Activated CD8-positive, alpha-beta memory T cell treated with anti-CD3 and anti-CD28 coated beads, Interleukin-2, amount 50 U/mL, for 24 hours (primary cell): ENCODE results near the gene AARS1.
"Not testable (repeated sequence)": the region's sequence is repeated elsewhere in the genome, so short reads cannot be mapped to it uniquely, and the experiment has no call there.

Source experiments
- DNase-seq: peaks from one replicate; pipeline ENCODE4 v3.0.0-alpha.2; 2020; ENCODE audit errors: extremely low read depth

Gene AARS1

GRCh38 chr16:70271696-70272095 is 17.6 kb downstream of the AARS1 start:
- no peak for DNase-seq

DNA sequence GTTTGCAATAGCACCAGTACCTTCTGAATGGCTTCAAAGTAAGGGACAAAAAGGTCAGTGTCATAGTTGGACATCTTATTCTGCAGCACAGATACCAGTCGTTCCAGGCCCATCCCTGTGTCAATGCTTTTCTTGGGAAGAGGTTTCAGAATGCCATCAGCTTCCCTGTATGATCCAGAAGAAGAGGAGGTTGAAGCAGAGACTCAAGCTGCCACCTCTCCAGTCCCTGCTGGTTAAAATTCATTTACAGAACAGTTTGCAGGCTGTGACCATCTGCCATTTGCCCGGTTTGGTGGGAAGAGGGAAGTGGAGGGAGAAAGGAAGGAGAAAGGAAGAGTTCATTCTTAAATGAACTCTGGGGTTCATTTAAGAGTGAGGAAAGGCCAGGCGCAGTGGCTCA is 19.1 kb downstream of the AARS1 start:
- DNase-seq: no peak

DNA sequence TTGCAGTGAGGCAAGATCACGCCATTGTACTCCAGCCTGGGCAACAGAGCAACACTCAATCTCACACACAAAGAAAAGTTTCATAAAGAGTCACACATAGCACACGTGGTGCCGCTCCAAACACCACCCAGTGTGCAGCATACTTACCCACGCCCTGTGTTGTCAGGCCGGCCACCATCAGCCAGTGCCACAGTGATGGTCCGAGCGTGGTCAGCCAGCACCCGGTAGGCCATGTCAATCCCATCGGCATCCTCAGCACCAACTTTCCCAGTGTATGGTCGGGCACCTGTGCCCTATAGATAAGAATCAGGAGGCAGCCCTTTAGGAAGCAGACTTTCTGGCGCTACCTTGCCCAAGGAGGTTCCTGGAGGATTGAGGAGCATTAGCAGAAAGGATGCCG is 19.8 kb downstream of the AARS1 start:
- no peak for DNase-seq

- not testable (repeated sequence) for DNase-seq
Observed at GRCh38 chr16:70267922-70268321, 21.4 kb downstream of the AARS1 start.

DNA sequence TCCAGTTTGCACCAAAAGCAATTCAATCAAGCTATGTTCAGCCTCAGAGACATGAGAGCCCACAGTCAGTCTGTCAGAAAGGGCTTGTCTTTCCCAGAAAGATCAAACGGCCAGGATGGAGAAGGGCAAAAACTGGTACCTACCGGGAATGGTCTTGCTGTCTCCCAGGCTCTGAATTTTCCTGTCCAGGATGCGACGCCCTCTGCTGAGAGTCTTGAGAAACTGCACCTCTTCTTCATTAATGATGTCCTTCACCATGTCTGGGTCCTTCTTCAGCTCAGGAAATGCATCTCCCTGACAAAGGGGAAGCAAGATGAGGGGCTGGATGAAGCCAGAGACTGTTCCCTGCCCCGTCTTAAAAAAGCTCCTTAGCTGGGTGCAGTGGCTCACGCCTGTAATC is 21.8 kb downstream of the AARS1 start:
- no peak for DNase-seq

DNA sequence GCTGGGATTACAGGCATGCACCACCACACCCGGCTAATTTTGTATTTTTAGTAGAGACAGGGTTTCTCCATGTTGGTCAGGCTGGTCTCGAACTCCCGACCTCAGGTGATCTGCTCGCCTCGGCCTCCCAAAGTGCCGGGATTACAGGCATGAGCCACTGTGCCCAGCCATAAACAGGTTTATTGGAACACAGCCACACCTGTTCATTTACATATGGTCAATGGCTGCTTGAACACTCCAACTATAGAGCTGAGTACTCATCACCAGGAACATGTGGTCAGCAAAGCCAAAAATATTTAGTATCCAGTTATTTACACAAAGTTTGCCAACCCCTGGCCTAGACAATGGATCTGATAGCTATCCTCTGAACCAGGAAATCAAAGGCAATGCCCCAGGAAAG is 29.4 kb downstream of the AARS1 start:
- not testable (repeated sequence) for DNase-seq

- no peak for DNase-seq
Observed at GRCh38 chr16:70258946-70259345, 30.4 kb downstream of the AARS1 start.

GRCh38 chr16:70258065-70258464 is 31.2 kb downstream of the AARS1 start:
- no peak for DNase-seq

DNA sequence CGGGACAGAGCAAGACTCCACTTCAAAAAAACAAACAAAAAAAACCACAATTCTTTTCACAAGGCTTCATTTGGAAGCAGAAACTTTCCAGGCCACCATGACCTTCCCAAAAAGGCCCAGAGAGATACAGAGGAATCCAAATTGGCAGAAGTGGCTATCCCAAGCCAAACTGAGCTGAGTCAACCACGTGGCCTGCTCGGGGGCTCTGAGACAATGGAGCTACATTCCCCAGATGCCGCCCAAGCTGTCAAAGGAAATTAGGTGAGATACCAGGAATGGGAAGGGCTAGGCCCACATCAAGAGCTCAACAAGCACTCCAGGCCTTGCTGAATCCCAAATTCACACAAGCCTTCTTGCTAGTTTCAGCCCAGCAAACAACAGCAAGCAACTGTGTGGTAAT is 31.9 kb downstream of the AARS1 start:
- DNase-seq: no peak

DNA sequence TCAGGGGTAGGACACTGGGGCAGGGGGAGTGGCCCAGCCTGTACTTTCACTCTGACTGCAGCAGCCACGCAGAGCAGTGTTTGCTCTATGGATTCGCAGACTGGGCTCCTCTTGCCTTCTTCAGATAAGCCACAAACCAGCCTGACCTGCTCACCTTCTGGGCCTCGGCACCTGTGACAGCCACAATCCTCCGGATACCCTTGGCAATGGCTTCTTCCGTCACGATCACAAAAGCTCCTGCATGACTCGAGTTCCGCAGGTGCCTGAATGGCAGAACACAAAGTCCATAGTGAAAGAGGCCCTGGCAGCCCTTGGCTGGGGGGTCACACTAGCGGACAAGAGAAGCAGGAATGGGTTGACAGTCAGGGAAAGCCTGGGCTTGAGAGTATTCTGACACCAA is 33.7 kb downstream of the AARS1 start:
- no peak for DNase-seq

DNA sequence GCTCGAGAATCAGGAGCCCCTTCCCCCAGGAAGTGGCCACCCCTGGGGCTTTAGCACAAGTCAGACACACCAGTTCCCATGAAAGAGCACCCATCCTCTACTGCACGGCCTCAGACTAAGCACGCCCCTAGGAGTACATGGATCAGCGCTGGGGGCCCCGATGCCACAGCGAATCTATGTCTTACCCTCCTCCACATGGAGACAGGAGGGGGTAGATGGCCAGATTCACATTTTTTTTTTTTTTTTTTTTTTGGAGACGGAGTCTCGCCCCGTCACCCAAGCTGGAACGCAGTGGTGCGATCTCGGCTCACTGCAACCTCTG is 34.4 kb downstream of the AARS1 start:
- no peak for DNase-seq

GRCh38 chr16:70254180-70254964 is 34.9 kb downstream of the AARS1 start:
- DNase-seq: no peak

DNA sequence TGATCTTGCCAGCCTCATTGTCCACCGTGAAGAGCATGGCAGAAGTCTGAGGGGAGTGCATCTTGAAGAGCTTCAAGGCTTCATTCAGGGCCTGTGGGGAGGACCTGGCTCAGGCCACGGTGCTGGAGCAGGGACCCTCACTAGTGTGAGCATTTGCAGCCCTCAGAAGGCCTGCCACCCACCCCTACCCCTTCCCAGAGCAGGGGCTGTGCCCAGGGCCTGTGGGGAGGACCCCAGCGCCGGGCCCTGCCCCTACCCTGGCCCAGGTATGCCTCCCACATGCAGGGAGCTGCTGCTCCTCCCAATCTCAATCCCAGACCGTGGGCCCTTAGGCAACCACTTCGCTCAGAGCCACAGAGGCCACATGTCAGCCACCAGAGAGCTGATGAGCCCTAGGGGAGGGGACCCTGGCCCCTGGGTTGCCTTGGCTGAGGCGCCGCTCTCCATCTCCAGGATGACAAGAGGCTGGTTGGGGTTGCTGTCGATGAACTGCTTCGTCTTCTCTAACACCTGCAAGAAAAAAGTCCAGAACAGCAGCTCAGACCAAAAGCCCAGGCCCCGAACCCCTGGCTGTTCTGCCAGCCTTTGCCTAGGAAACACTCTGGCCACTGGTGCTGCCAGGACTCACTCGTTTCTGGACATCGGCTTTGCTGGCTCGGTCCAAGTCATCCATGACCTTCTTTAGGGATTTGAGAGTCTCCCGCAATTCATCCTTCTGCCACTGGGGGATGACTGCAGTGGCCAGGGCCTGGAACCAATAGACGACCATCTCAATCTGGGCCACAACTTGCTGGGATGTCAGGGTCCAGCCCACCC is 35.8 kb downstream of the AARS1 start:
- no peak for DNase-seq

DNA sequence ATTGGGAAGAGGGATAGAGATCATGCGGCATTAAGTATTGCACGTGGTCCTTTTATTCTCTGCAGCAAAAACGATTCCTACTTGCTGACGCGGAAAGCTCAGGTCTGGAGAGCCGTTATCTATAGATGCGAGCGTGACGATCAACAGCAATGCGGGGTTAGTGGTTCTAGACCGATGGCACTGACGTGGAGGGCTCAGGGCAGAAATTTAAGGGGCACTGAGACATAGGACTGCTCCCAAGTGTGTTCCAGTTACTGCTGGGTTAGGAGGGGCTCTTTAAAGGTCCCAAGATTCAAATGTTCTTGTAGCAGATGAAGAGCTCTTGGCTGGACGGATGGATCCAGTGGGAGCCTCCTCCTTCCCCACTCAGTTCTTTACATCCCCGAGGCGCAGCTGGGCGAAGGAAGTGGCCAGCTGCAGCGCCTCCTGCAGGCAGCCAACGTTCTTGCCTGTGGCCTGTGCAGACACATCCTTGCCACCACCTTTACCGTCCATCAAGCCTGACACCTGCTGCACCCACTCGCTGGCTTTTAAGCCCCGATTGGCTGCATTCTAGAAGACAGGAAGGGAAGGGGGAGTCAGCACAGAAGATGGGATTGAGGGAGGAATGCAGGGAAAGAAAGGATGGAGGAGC is 36.8 kb downstream of the AARS1 start:
- no peak for DNase-seq

DNA sequence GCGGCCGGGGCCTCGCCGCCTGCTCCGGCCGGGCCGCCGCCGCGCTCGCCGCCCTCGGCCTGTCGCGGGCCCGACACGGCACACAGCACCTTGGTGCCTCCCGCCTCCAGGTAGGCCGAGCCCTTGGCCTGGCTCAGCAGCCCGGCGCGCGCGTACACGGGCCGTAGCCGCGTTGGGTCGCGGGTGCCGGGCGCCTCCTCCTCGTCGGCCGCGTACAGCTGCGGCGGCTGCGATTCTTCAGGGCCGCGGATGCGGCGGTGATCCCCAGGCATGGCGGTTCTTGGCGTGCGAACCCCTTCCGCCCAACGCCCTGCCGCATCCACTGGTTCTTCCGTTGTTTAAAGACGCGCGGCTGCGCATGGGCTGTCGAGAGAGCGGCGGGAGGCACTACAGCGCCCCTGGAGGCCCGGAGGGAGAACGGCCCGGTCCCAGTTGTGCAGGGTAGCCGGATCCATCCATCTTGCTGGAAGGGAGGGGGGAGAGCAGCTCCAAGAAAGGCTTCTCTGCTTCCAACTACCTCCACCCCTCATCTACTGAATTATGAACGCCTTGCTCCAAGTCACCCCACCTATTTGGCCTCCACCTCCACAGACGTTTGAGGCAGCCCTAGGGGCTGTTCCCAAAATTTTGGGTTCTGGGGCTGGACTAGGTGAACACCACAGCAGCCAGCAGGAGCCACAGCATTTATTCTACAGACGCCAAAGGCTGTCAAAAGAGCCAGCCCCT is 37.5 kb downstream of the AARS1 start, which contains the start of gene EXOSC6:
EXOSC6 (minus strand) TSS at position 312 of the 726 bp plus-strand sequence; CDS start at position 272, 40 bp downstream.
- DNase-seq: peak; percentile 73

GRCh38 chr16:70250748-70251628 is 38.3 kb downstream of the AARS1 start:
- no peak for DNase-seq

- not testable (repeated sequence) for DNase-seq
Observed at GRCh38 chr16:70249697-70250096, 39.6 kb downstream of the AARS1 start.

DNA sequence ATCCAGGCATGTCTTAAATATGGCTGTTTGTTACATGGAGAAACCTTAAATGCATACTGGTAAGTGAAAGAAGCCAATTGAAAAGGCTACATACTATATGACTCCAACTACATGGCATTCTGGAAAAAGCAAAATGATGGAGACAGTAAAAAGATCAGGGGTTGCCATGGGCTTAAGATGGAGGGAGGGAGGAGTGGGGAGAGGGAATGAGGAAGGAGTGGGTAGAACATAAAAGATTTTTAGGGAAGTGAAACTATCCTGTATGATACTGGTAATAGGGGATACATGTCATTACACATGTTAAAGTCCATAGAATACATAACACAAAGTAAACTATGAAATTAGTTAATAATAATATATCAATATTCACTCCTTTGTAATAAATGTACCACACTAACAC is 50.5 kb downstream of the AARS1 start:
- not testable (repeated sequence) for DNase-seq

DNA sequence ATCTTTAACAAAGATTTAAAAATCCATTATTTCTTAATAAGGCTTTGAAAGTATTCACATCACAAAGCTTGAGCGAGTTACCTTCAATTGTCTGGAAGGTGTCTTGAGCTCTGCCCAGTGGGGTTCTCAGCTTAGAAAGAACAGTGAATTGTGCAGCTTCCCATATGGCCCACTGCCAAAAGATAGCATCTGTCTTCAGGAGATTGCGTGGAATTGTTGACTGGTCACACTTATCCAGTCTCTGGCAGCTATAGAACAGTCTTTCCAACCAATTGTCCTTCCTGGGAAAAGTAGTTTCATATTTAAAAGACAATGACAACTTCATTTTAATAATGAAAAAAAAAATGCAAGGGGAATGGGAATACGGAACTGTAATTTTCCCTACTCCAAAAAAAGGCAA is 57.5 kb downstream of the AARS1 start:
- not testable (repeated sequence) for DNase-seq

- not testable (repeated sequence) for DNase-seq
Observed at GRCh38 chr16:70226024-70226423, 63.3 kb downstream of the AARS1 start.

DNA sequence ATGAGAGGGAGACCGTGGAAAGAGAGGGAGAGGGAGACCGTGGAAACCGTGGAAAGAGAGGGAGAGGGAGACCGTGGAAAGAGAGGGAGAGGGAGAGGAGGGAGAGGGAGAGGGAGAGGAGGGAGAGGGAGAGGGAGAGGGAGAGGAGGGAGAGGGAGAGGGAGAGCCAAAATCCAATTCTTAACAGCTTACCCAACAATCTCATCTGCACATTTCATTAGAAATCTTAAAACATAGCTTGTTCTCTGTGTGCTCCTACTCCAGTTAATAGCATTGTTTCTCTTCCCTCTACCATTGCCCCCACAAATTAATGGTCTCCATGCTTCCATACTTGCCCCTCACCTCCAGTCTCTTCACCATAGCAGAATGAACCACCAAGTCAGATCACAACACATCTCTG is 63.9 kb downstream of the AARS1 start:
- not testable (repeated sequence) for DNase-seq
